Stimulated activated CD4-positive, alpha-beta T cell treated with anti-CD3 and anti-CD28 coated beads, TNF-alpha, amount 100 ng/mL, for 48 hours (primary cell): ENCODE measurements around the gene SERINC4.
A peak's percentile ranks its signal among the peaks of the same experiment; 100 is the strongest.

ENCODE experiments used
- DNase-seq, 3 donors: peaks; one replicate each; pipeline ENCODE4 v3.0.0-alpha.2; 2020; ENCODE audit warnings: low read depth in 3 of 3

Gene SERINC4

GRCh38 chr15:43749690-43750345, 50.2 kb downstream of the SERINC4 start:
- DNase-seq: peak in 1 of 3 donors; percentile 23

GRCh38 chr15:43748376-43748775, 51.6 kb downstream of the SERINC4 start:
- no peak for DNase-seq

- peak in 1 of 3 donors; percentile 7 for DNase-seq
Observed at GRCh38 chr15:43746903-43747309, 53.1 kb downstream of the SERINC4 start.

- DNase-seq: peak; percentile 75 to 84 (median 80)
Observed at GRCh38 chr15:43746245-43746902, 53.6 kb downstream of the SERINC4 start, which contains the start of gene PDIA3. Gene PDIA3 (plus strand): TSS chr15:43746438. CDS start chr15:43746540, 102 bp downstream.
